UCSD-AML1 (cell line): ENCODE data around the gene SLC47A1.
"Not testable (repeated sequence)": the region's sequence is repeated elsewhere in the genome, so short reads cannot be mapped to it uniquely, and the experiment has no call there.

Experiments used
- DNase-seq: peaks from one replicate; lab custom pipeline; 2025; ENCODE audit not compliant: unreplicated experiment; lab: John Stamatoyannopoulos, UW

Gene SLC47A1

DNA sequence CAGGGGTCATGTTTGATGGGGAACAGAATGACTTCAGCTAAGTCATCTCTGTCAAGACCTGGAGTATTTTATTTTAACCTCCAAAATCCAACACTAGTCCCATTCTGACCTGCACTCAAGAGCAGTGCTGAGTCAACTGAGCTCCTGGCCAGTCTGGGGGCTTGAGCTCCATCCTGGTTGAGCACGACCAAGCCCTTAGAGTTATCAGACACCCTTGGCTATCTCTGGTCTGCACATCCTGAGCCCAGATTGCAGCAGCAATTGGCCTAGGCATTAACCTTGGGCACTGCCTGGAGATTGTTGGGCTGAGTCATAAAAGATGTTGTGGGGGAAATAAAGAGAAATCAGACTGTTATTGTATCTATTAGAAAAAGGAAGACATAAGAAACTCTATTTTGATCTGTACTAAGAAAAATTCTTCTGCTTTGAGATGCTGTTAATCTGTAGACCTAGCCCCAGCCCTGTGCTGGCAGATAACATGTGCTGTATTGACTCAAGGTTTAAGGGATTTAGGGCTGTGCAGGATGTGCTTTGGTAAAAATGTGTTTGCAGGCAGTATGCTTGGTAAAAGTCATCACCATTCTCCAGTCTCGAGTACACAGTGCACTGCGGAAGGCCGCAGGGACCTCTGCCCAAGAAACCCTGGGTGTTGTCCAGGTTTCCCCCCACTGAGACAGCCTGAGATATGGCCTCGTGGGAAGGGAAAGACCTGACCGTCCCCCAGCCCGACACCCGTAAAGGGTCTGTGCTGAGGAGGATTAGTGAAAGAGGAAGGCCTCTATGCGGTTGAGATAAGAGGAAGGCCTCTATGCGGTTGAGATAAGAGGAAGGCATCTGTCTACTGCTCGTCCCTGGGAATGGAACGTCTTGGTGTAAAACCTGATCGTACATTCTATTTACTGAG is 14.0 kb upstream of the SLC47A1 start:
- DNase-seq = not testable (repeated sequence)

DNA sequence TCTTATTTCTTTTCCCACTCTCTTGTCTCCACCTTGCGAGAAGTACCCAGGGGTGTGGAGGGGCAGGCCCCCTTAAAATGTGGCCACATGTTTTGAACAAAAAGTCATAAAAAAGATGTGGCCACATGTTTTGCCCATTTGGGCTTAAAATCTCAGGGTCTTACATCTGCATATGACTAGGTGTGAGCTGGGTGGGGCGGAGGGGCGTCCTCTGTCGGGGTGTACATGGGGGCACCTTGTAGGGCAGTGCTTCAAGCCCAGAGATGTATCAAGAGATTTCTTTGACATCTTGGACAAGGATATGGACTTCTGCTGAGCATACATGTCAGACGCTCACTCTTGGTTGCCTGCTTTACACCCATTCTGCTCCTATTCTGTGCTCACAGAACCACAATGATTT is 13.0 kb upstream of the SLC47A1 start:
- DNase-seq = no peak

DNA sequence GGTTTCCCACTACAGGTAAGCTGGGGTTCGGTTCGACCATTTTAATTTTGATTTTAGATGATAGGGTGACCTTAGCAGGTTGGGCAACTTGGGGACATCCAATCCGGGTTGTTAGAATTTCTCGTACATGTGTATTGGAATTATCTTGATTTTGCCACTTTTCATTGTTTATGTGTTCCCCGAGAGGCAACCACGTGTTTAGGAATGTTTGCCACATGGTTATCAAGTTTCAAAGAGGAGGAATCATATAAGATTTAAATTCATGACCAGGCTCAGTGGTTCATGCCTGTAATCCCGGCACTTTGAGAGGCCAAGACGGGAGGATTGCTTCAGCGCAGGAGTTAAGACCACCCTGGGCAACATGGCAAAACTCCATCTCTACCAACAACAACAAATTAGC is 10.0 kb upstream of the SLC47A1 start:
- no peak for DNase-seq

DNA sequence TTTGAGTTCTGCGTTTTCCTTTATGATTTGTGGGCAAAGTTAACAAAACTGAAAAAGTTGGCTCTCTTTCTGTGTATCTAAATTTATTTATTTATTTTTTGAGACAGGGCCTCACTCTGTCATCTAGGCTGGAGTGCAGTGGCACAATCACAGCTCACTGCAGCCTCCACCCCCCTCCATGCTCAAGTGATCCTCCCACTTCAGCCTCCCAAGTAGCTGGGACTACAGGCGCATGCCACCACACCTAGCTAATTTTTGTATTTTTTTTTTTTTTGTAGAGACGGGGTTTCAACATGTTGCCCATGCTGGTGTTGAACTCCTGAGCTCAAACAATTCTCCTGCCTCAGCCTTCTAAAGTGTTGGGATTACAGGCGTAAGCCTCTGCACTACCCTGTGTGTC is 6.7 kb upstream of the SLC47A1 start:
- DNase-seq = not testable (repeated sequence)

DNA sequence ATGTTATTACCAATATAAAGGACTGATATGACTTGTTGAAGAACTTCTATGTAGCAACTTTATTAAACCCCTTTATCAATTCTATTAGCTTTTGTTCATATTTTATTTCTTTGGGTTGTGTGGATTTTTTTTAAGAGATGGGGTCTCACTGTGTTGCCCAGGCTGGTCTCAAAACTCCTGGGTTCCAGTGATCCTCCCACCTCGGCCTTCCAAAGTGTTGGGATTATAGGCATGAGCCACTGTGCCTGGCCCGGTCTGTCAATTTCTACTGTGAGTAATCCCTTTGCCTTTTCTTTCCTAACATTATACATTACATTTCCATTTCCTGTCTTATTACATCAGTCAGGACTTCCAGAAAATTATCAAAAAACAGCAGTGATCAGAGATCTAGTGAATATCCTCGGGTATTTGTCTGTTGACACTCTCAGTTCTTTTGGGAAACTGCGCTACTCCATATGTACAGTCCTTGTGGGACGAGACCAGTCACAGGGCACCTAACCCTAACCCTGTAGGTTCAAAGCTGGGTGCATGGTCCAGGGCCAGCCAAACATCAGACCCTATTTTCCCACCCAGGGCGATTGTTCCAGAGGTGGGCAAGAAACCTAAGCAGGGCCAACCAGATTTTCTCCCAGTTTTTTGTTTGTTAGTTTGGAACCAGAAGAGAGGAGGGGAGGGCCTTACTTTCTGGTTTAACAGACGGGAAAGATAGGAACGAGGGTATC is 1.7 kb upstream of the SLC47A1 start:
- no peak for DNase-seq

DNA sequence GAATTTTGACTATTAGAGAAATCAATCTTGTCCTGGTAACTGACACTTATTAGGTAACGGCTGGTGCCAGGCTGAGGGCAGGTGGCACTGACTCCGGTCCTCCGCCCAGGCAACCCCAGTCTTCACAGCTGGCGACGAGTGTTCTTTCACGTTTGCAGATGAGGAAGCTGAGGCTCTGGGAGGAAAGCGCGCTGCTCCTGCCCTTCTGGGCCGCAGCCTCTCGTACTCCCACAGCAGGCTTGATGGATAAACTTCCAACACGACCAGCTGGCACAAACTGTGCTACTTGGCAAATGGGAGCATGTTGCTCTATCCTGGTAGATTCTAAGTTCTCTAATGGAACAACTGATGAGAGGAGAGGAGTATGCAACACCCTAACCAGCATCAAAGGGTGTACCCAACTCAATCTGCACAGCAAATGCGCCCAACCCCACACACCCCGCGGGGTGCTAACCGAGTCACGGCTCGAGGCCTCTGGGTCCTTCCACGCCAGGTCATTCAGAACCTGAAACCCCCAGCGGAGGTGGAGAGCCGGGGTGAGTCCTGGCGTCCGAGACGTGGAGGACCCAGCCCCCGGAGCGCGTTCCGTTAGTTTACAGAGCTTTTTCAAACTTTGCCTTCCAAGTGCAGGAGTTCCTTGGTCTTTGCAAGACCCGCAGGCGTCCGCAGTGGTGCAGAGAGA is 477 bp upstream of the SLC47A1 start:
- no peak for DNase-seq

DNA sequence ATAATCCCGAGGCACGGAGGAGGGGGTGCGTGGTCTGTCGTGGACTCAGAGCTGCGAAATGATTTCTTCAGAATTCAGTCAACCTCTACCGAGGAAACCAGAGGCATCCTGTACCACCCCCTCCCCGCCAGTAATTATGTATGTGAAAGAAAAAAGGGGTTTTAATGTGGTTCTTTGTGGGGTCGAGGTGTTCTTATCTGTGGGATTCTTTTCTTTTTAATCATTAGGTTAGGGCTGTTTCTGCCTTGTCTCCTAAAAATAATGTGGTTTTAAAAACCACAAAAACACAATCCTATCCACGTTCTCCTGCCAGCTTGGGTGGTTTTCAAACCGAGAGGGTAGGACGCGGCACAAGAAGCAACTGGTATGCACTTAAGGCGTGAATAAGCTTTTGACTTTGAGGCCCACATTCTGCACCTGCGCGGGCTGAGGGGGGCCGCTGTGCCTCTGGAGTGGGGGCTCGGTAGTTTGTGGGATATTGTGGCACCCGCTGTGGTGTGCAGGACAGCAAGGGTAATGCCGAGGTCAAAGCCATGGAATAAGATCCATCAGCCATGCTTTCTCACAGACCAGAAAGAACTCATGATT is 1.0 kb downstream of the SLC47A1 start:
- no peak for DNase-seq

DNA sequence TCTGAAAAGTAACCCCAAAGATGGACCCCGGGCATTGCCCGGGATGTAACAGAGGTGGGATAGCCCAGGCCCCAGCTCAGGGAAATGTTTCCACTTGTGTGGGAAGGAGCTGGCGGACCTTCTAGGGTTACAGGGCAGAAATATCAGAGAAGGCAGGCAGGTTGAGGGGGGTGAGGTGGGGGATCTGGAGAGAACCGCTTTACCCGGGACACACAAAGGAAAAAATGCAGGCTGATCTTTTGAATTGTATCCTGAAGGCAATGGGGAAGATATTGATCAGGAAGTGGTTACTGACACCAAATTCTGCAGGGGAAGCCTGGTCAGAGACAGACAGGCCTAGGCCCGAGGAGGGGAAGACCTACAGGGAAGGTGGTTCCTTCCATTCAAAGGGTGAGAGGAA is 3.5 kb downstream of the SLC47A1 start:
- no peak for DNase-seq

DNA sequence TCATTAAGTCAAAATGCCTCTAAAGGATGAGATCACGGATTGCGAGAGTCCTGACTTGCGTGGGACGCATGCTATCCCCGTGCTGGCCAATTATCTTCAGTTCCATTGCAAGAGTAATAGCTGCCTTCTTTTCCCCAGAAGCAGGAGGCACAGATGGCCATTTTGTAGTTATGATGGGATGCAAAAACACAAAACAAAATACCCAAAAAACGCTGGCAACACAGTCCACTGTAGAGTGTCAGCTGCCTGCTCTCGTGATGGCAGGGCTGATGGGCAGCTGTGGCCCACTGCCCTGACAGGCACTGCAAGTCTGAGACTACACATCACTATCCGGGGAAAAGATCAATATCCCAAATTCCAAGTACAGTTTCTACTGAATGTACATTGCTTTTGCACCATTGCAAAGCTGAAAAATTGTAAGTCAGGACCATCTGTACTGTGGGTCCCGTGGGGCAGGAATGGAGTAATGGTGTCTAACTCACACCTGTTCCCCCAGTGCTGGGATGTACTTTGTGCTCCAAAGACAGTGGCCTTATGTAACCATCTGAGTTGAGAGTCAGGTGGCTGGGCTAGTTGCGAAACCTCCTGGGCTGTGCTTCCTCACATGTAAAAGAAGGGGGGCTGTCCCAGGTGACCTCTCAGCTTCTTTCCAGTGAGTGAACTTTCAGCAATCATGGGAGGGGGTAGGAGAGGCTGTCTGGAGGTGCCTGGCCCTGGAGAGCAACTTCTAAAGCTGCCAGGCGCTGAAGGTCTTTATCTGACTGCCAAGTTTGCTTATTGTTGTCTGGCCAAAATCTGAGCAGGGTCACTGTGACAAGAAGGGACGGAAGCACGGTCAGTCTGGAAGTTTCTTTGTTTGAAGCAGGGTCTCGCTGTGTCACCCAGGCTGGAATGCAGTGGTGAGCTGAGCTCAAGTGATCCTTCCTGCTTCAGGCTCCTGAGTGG is 4.7 kb downstream of the SLC47A1 start:
- DNase-seq = no peak

DNA sequence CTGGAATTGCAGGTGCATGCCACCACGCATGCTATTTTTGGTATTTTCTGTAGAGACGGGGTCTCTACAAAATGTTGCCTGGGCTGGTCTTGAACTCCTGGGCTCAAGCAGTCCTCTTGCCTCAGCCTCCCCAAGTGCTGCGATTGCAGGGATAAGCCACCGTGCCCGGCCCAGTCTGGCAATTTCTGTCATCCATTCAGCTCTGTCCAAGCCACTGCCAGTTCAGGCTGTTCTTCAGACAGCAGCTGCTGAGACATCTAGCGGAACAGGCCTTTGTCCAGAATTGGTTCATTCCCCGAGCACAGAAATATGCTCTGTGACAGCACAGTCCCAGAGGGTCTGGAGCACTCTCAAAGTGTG is 5.4 kb downstream of the SLC47A1 start:
- no peak for DNase-seq

DNA sequence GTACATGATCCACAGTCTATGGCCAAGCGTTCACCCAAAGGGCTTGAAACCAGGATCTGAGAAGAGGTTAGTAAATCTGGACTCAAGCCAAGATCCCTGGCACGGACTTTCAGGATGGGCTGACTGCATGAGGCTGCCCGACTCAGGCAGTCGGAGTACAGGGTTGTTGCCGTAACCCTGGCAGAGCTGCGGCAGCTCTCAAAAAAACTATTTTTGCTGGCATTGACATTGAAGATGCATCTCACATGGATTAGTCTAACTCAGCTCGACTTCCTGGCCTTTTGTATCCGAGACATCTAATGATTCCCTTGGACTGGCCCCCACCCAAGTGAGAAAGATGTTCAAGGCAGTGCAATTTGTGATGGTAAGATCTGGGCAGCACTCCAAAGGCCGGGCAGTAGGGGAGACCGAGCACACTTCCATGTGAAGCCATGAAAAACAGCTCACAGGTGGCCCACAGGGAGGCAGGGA is 6.2 kb downstream of the SLC47A1 start:
- DNase-seq = no peak

DNA sequence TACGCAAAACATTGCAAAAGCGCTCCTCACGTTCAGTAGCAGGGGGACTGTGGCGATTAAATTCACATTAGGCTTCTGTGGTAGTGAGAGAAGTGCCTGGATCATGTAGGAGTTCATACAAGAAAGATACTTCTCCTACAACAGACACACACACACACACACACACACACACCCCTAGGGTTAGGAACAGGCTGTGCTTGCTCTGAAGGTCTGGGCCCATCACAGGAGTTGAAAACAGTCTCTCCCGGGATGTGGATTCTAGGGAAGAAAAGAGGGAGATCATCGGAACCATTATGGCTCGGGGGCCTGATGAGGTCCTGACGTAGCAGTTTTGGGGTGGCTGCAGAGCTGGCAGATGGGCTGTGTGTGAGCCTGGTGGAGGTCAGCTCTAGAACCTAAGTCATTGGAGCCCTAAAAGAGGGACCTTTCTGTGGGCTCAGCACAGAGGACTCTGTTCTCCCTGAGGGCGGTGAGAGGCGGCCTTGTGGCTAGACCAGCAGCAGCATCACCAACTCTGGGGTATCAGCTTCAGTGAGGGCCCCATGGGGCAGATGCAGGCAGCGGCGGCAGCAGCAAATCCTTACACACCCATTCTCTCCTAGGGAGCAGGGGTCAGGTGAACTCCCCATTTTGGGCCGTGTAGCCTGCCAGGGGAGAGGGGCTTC is 7.2 kb downstream of the SLC47A1 start:
- no peak for DNase-seq

DNA sequence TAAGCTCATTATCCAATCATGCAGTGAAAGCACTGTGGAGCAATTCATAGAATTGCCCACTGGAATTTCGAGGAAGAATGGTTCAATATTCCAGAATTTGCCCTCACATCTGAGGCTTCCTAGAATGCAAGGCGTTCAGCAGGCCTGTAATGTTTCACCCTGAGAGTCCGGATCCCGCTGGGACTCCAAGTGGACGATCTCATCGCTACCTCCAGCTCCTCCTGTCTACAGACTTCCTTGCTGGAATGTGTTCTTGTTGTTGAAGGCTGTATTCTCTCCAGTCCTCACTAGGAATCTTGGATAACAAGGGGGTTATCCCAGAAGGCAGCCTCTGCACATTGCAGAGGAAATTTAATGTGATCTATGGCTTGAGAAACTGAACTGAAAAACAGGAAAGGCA is 7.8 kb downstream of the SLC47A1 start:
- no peak for DNase-seq

DNA sequence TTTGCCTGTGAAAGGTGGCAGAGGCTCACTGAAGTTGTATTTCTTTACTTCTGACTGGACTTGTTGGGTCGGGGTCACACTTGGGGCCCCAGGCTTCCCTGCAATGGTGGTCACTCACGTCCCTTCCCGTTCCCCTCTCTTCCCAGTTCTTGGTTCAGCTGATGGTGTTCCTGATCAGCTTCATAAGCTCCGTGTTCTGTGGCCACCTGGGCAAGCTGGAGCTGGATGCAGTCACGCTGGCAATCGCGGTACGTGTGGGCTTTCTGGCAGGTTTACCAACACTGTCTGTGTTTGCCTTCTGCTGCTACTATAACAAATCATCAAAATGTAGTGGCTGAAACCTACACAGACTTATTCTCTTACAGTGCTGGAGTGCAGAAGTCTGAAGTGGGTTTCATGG is 8.6 kb downstream of the SLC47A1 start:
- no peak for DNase-seq

DNA sequence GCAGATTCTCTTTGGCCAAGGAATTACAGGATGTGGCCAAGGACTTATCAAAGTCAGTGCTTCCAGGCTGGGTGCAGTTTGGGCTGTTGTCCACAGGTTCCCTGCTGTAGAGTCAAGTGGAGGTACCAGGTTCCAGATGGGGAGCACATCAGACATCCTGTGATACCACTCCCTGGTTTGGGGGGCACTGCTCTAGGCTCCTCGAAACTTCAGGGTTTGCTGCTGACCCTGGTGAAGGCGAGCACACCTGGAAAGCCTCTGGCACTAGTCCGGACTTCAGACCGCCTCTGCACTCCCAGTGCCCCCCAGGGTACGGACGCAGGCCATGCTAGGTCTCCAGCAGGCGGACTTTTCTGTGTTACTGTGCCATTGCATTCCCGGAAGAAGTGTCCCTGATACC is 10.7 kb downstream of the SLC47A1 start:
- no peak for DNase-seq

DNA sequence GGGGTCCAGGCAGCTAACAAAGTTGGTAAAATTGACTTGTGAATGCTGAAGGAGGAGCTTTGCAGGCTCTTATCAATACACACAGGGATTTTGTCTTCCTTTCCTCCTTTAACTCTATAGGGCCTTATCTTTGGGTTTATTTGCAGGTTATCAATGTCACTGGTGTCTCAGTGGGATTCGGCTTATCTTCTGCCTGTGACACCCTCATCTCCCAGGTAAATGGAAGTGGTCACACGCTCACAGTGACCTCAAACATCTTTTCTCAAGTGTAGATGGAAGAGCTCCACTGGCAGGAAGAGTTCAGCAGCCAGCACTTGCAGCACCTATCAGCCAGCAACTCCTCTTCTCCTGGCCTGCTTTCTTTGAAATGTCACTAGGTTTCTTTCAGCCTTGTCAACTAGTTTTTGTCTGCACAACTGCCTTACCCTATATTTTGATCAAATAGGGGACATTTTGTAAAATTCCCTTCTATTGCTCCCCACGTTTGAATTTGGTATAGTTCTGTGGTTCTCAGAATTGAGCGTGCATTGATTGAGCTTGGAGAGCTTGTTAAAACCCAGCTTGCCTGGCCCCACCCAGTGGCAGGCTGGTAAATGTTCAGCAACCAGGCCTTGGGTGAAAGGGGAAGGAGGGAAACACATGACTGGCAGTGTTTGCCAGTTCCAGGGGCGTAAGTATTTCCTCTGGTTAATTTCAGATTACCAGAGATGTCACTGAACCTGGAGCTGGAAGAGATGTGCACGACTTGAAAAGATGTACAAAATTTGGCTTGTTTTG is 12.8 kb downstream of the SLC47A1 start:
- DNase-seq = no peak

DNA sequence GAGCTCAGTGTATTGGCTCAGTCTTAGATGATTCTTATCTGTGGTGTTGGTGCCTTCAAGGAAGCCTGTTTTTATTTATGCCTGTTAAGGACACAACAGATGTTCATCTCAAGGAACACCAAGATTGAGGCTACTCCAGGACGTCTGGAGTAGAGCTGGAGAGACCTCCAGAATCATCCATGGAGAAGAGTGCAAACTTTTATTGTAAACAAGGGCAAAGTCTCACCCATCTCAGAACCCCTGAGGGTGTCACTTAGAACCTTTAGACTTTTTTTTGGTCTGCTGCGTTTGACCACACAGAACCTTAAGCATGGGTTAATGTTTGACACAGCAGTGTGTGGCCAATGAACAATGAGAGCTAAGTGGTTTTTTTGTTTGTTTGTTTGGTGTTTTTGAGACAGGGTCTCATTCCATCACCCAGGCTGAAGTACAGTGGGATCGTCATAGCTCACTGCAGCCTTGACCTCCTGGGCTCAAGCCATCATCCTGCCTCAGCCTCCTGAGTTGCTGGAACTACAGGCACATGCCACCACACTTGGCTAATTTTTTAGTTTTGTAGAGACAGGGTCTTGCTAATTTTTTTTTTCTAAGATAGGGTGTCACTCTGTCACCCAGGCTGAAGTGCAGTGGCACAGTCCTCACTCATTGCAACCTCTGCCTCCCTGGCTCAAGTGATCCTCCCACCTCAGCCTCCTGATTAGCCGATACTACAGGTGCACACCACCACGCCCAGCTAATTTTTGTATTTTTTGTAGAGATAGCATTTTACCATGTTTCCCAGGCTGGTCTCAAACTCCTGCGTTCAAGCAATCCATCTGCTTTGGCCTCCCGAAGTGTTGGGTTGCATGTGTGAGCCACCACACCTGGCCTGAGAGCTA is 16.3 kb downstream of the SLC47A1 start:
- DNase-seq = no peak

DNA sequence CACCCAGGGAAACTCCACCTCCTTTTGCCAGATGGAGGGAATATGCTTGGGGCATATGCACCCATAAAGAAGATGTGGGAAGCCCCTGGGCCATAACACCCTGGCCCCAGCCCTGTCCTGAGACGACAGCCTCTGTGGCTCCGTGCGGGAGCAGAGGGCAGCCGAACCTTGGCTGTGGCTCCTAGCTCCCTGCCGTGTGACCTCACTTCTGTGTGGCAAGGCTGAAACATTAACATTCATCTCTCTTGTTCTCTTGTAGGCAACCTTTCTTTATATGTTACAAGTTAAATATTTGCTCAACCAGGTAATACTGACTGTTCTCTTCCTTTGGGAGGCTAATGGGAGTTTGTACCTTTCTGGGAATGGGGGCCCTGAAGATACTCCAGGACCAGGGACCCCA is 17.5 kb downstream of the SLC47A1 start:
- no peak for DNase-seq
